ENCODE data around the gene NKX3-2. TPM values are rescaled to one million over a fixed set of nuclear protein-coding genes. Genes with fewer than 3 reads are reported as not detected.

NKX3-2 gene
- total RNA-seq, 6 donors from 2014 or later = 0.49 TPM; not detected in 5

DNA sequence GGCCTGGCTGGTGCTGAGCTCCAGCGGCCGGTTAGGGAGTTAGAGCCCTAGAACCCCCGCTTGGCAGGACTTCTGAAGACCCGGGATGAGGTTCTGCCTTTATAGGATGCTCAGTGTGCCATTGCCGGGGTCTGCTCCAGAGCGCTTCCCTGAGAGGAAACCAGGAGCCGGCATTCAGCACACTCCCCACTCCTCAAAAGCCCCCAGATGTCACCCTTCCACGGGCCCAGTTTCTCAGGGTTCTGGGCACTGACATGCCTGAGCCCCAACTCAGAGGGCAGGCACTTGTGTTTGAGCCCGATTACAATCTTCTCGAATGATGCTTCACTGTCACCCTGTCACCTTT is 6.5 kb downstream of the NKX3-2 start:
- ATAC-seq (ENCODE audit: low FRiP score in 2 of 2) (no peak), DNase-seq (no peak)
- no peak overlapping the region for H3K4me3 ChIP-seq
- WGBS, 2 donors = 6 to 11% methylated on average over 8 to 10 of the region's 10 CpGs
- no peaks in the 10 kb centered on the region for H3K36me3 ChIP-seq
- no peaks in the 10 kb centered on the region for H3K9me3 ChIP-seq
- H3K27me3 ChIP-seq = peaks cover 0 to 88% (median 46%) of the 10 kb centered on the region in 4 donors
- TF ChIP-seq POLR2A (IDR thresholded peaks at IDR 0.05) = no peak
- no peak for TF ChIP-seq POLR2AphosphoS5 (IDR thresholded peaks at IDR 0.05)
- TF ChIP-seq EP300 (IDR thresholded peaks at IDR 0.05) = no peak
- TF ChIP-seq, protein P1, sequence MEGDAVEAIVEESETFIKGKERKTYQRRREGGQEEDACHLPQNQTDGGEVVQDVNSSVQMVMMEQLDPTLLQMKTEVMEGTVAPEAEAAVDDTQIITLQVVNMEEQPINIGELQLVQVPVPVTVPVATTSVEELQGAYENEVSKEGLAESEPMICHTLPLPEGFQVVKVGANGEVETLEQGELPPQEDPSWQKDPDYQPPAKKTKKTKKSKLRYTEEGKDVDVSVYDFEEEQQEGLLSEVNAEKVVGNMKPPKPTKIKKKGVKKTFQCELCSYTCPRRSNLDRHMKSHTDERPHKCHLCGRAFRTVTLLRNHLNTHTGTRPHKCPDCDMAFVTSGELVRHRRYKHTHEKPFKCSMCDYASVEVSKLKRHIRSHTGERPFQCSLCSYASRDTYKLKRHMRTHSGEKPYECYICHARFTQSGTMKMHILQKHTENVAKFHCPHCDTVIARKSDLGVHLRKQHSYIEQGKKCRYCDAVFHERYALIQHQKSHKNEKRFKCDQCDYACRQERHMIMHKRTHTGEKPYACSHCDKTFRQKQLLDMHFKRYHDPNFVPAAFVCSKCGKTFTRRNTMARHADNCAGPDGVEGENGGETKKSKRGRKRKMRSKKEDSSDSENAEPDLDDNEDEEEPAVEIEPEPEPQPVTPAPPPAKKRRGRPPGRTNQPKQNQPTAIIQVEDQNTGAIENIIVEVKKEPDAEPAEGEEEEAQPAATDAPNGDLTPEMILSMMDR (IDR thresholded peaks at IDR 0.05) = no peak
- peaks cover 16 to 41% (median 21%) of the 10 kb centered on the region in 4 donors for H3K4me1 ChIP-seq
- H3K27ac ChIP-seq = no peak overlapping the region

DNA sequence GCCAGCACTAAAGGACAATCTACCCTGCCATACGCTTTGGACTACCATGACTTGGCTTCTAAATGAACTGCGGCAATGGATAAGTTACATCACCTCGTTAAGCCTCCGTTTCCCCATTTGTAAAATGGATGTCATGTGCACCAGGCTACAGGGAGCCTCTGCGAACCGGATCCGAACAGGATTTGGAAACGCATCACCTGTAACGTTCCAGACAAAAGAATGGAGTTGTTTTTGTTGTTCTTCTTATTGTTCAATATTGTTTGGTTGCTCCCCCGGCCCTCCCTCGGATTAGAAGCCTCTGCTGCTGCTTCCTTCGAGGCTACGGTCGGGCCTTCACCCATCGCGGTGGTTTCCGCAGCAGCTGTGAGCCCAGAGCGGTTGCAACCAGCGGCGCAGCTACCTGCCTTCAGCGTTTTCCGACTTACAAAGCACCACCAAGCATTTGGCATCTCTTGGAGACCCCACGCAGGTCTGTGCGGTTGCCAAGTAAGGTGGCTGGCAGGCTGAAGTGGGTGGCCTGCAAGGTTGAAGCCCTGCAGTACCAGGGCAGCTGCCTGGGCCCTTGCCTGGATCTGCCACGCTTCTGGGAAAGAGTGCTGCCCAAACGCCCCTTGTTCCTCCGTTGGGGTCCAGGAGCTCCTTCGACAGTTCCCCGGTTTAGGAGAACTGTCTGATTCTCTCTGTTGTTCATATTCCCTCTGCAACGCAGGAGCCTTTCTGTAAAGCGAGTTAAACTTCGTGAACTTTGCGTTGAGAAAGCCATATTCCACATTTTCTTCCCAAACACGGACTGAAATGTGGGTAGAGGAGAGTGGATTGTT is 7.1 kb downstream of the NKX3-2 start:
- H3K27me3 ChIP-seq = peaks cover 0 to 88% (median 45%) of the 10 kb centered on the region in 4 donors
- ATAC-seq (ENCODE audit: low FRiP score in 2 of 2) (no peak), DNase-seq (no peak)
- no peak overlapping the region for H3K4me3 ChIP-seq
- no peaks in the 10 kb centered on the region for H3K9me3 ChIP-seq
- WGBS, 2 donors = 9 to 15% methylated on average over 26 to 34 of the region's 34 CpGs
- H3K27ac ChIP-seq = no peak overlapping the region
- H3K36me3 ChIP-seq = no peaks in the 10 kb centered on the region
- peaks cover 13 to 36% (median 18%) of the 10 kb centered on the region in 4 donors for H3K4me1 ChIP-seq
- TF ChIP-seq EP300 (IDR thresholded peaks at IDR 0.05) = no peak

DNA sequence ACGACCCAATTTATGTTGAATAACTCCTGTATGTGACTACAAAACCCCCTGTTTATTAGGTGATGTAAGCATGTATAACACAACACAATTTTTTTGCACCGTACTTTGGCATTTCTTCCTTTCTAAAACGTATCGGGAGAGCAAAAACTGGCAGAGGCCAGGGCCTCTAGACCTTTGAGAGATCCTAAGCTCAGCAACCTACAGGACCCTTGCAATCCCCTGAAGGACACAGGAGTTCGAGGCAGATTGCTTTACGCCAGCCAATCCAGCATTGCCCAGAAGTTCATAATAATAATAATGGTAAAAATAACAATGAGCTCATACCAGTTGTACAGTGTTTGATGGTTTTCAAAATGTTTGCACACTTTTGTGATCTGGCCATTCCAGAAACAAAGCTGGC is 7.7 kb downstream of the NKX3-2 start:
- ATAC-seq (ENCODE audit: low FRiP score in 2 of 2) (no peak), DNase-seq (no peak)
- Histone ChIP-seq H3K9me3 (no peaks in the 10 kb centered on the region), H3K27ac (no peak overlapping the region), H3K4me3 (no peak overlapping the region), H3K36me3 (no peaks in the 10 kb centered on the region), H3K27me3 (peaks cover 0 to 88% (median 42%) of the 10 kb centered on the region in 4 donors), H3K4me1 (peaks cover 7 to 30% (median 11%) of the 10 kb centered on the region in 4 donors)
- 24 to 27% methylated on average over 6 of the region's 6 CpGs for WGBS, 2 donors
- TF ChIP-seq, protein P1 (IDR thresholded peaks at IDR 0.05) = no peak
- TF ChIP-seq POLR2A (IDR thresholded peaks at IDR 0.05) (no peak), POLR2AphosphoS5 (IDR thresholded peaks at IDR 0.05) (no peak), EP300 (IDR thresholded peaks at IDR 0.05) (no peak)

DNA sequence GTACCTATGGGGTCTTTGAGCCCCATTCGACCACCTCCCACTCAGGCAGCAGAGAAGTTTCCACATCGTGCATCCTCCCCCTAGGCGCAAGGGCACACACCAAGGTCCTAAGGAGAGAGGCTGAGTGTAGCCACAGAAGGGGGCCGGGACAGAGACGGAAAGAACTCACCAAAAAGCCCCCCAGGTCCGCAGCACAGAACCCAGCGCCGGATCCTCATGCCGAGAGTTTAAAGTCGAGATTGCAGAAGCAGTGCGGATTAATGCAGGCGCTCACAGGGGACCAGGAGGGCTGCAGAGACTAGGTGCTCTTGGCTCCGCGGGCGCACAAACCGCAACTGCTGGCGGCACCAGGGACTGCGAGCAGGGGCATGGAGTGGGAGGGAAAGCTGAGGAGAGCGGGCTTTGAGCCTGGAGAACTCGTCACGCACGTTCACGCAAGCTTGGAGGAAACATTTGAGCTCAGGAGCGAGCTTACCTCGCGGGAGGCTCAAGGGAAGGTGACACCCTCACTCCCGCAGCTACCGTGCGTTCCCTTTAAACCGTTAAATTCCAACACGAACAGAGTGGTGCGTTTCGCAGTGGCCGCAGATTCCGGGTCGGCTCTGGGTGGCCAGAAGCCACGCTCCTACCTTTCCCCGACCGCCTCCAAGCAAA is 8.5 kb downstream of the NKX3-2 start:
- H3K27ac ChIP-seq = no peak overlapping the region
- H3K27me3 ChIP-seq = peaks cover 0 to 88% (median 39%) of the 10 kb centered on the region in 4 donors
- H3K4me3 ChIP-seq = no peak overlapping the region
- ATAC-seq (ENCODE audit: low FRiP score in 2 of 2) (no peak), DNase-seq (peak in 1 of 2 donors; percentile 62)
- H3K36me3 ChIP-seq = no peaks in the 10 kb centered on the region
- no peaks in the 10 kb centered on the region for H3K9me3 ChIP-seq
- TF ChIP-seq POLR2A (IDR thresholded peaks at IDR 0.05) = no peak
- no peak for TF ChIP-seq EP300 (IDR thresholded peaks at IDR 0.05)
- TF ChIP-seq, protein P1 (IDR thresholded peaks at IDR 0.05) = no peak
- no peak for TF ChIP-seq POLR2AphosphoS5 (IDR thresholded peaks at IDR 0.05)
- 2 to 3% methylated on average over 23 to 38 of the region's 39 CpGs for WGBS, 2 donors
- H3K4me1 ChIP-seq = peaks cover 7 to 30% (median 11%) of the 10 kb centered on the region in 4 donors

DNA sequence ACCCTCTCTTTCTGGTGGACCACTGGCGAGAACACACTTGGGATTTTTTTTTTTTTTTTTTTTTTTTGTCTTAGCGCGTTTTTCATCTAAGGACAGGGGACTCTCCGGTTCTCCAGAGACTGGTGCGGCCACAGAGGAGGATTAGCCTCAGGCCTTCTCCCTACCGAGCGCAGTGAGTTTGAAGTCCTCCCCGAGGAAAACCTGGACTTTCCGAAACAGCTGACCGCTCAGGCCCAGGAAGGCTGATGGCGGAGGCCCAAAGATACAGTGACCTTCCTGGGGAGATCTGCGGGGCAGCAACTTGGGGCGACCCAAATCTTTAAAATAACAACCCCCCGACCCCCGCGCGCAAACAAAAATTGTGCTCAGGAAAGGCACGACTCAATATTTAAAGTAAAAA is 9.2 kb downstream of the NKX3-2 start:
- WGBS, 2 donors = 6 to 13% methylated on average over 16 to 18 of the region's 18 CpGs
- H3K4me1 ChIP-seq = peaks cover 6 to 25% (median 10%) of the 10 kb centered on the region in 4 donors
- H3K4me3 ChIP-seq = no peak overlapping the region

More for the DNA sequence above, 9.2 kb downstream of the NKX3-2 start:
- TF ChIP-seq POLR2AphosphoS5 (IDR thresholded peaks at IDR 0.05) (no peak), POLR2A (IDR thresholded peaks at IDR 0.05) (no peak), EP300 (IDR thresholded peaks at IDR 0.05) (no peak)
- TF ChIP-seq, protein P1 (IDR thresholded peaks at IDR 0.05) = no peak
- peaks cover 0 to 88% (median 35%) of the 10 kb centered on the region in 4 donors for H3K27me3 ChIP-seq
- no peaks in the 10 kb centered on the region for H3K9me3 ChIP-seq
- no peak for DNase-seq
- no peak overlapping the region for H3K27ac ChIP-seq
- no peaks in the 10 kb centered on the region for H3K36me3 ChIP-seq
- ATAC-seq (ENCODE audit: low FRiP score in 2 of 2) = no peak

All from upper lobe of left lung (tissue), 6 donors.